AG08395 (cell line): Measurements from ENCODE around the gene CBLN3.

Source experiments
- DNase-seq: peaks from one replicate; pipeline ENCODE4 v3.0.0; 2012; ENCODE audit warnings: mixed read lengths, low spot score

CBLN3 gene

DNA sequence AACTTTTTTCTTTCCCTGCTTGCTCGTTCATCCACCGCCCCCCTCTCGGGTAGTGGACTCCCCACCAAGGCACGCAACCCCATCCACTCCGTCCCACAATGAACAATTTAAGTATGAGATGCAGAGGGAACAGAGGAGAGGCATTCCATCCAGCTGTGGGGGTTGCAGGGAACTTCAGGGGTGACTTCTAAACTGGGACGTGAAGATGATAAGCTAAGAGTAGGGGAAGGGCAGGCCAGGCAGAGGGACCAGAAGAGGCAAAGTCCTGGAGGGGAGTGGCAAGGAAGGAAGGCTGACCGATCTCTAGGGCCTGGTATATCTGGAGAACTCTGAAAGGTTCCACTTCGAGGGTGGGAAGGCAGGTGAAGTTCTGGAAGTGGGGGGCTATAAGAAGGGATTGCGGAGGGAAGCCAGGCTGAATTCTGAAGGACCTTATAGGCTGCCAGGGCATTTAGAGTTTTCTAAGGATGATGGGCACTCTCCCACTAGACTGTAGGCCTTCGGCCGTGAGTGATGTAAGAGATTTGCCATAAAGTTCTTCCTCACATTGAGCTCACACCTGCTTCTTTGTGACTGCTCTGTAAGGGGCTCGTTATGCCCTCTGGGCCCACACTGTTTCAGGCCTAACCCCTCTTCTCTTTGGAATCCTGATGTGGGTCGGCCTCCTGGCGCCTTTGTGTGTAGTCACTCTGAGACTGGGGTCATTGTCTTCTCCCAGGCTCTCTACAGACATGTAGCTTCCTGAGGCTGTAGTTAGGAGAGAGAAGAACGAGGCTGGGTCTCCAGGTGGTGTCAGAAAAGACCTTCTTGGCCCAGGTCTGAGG lies 49.3 kb downstream of the CBLN3 start:
- no peak for DNase-seq

GRCh38 chr14:24378981-24379906 lies 50.2 kb downstream of the CBLN3 start:
- DNase-seq, result no peak

GRCh38 chr14:24378327-24378726 lies 51.1 kb downstream of the CBLN3 start:
- DNase-seq, result no peak

- no peak for DNase-seq
Observed at GRCh38 chr14:24377657-24378056, 51.8 kb downstream of the CBLN3 start.

DNA sequence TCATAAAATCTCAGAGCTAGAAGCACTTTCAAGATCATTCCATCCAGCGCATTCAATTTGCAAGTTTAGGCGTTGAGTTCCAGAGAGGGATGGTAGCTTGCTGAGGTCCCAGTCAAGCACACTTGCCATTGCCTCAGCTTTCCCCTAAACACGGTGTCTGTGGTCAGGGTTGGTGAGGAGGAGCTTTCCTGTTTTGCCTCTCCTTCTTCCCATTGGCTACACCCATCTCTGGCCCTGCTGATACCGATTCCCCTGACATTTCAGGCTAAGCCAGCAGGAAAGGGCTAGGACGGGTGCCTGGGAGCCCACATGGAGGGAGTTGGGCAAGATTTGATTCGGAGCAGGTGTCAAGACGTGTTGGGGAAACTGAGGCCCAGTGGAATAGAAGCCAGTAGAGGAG lies 52.3 kb downstream of the CBLN3 start:
- DNase-seq, result no peak
